ENCODE results near the gene STXBP5. TPM values are rescaled to one million over a fixed set of nuclear protein-coding genes. Genes with fewer than 3 reads are reported as not detected.
"Not testable (repeated sequence)": the region's sequence is repeated elsewhere in the genome, so short reads cannot be mapped to it uniquely, and the experiment has no call there.

The STXBP5 gene
- total and polyA plus RNA-seq, 9 of the 15 experiments (the other 6 are each of a cell fraction or from before 2014, with no cell fraction given): 23.3 to 172 (median 71.5) TPM

- POLR2A ChIA-PET: interaction anchor here (0.7 to 1.2 kb wide), 4 partner anchors 9 to 408 kb away, joined by 3 to 11 read pairs (median 3); no protein-coding TSS in a partner anchor
- H3K79me2 ChIP-seq (ENCODE audit: control insufficient read depth, insufficient read depth, low read length): peaks cover 33% of the 10 kb centered on the region
- H3K36me3 ChIP-seq (ENCODE audit: control insufficient read depth, insufficient read depth, low read length): peaks cover 77% of the 10 kb centered on the region
- FAIRE-seq; in situ Hi-C loops (cut with MboI); H3K27me3 ChIP-seq (ENCODE audit: control insufficient read depth in 2 of 2, insufficient read depth in 2 of 2, low read length in 2 of 2); H3K4me1 ChIP-seq (replicated peaks in 1 of 2; ENCODE audit: control insufficient read depth in 2 of 2, insufficient read depth in 2 of 2, low read length in 2 of 2); CTCF ChIA-PET (ENCODE audit: low intra/inter-chr PET ratio); DNase-seq (ENCODE audit: extremely low read depth in 1 of 4, low spot score in 3 of 4); H2AFZ ChIP-seq (ENCODE audit: low read depth, low read length); H3K9me1 ChIP-seq (ENCODE audit: control insufficient read depth, insufficient read depth, low read length); H3K9ac ChIP-seq (ENCODE audit: insufficient read depth in 1 of 2, low read depth in 2 of 2, low read length in 2 of 2); intact Hi-C loops (cut with micrococcal nuclease); BruUV-seq (replicated peaks); H3K27ac ChIP-seq (ENCODE audit: extremely low read depth, low read depth, low read length); H4K20me1 ChIP-seq (replicated peaks; ENCODE audit: control insufficient read depth, insufficient read depth, low read length); H3K4me2 ChIP-seq (ENCODE audit: insufficient read depth, low read length); H3K4me3 ChIP-seq: not testable (repeated sequence)
- TF ChIP-seq MTA3 (IDR thresholded peaks at IDR 0.05; ENCODE audit: borderline replicate concordance) (peak; percentile 78), ZNF146 (CRISPR knock-in tag; IDR thresholded peaks at IDR 0.05; ENCODE audit: unreplicated experiment) (peak; percentile 87), KLF16 (IDR thresholded peaks at IDR 0.05) (peak; percentile 73; the same call in 1 of the 2 replicates), ZNF507 (tag; conservative IDR thresholded peaks at IDR 0.05) (0 out of 2 replicates have a peak, but pooled peaks have one; percentile 27), POLR2AphosphoS5 (IDR thresholded peaks at IDR 0.05; ENCODE audit: control insufficient read depth, insufficient read depth, low read depth, low read length) (peak; percentile 13; the same call in 1 of the 2 replicates), SUPT5H (IDR thresholded peaks at IDR 0.05) (peak; percentile 53; the same call in 1 of the 2 replicates)
- 93% methylated on average over 6 of the region's 6 CpGs for WGBS (ENCODE audit: insufficient coverage, low coverage, missing lambda C conversion rate)
- H3K9me3 ChIP-seq (replicated peaks; ENCODE audit: control insufficient read depth, insufficient read depth, low read depth, low read length): peaks cover 15% of the 10 kb centered on the region
- ATAC-seq: 0 out of 3 replicates have a peak, but pooled peaks have one; percentile 12
Measured at GRCh38 chr6:147254929-147255473, 50.8 kb downstream of the STXBP5 start.

All from K562 (cell line).